ENCODE data around the gene TMEM272. TPM values are rescaled to one million over a fixed set of nuclear protein-coding genes. Genes with fewer than 3 reads are reported as not detected.

Gene TMEM272
- not detected in 2 replicates for total RNA-seq (2012; rRNA removed)
- polyA plus RNA-seq (2012; rRNA removed): not detected in 2 replicates
- polyA plus RNA-seq (2012; cell fraction: cytosol; rRNA removed): not detected in 2 replicates
- polyA plus RNA-seq (2012; cell fraction: nucleus; rRNA removed; ENCODE audit: low replicate concordance): not detected in 2 replicates
- not detected for Bru-seq, nascent RNA
- percentile 17 among the genes with signal in this experiment for BruChase-seq, experiment 1, labeled RNA remaining after a 6-hour chase
- not detected for BruChase-seq, experiment 2, labeled RNA remaining after a 2-hour chase
- long read RNA-seq: 0 reads

DNA sequence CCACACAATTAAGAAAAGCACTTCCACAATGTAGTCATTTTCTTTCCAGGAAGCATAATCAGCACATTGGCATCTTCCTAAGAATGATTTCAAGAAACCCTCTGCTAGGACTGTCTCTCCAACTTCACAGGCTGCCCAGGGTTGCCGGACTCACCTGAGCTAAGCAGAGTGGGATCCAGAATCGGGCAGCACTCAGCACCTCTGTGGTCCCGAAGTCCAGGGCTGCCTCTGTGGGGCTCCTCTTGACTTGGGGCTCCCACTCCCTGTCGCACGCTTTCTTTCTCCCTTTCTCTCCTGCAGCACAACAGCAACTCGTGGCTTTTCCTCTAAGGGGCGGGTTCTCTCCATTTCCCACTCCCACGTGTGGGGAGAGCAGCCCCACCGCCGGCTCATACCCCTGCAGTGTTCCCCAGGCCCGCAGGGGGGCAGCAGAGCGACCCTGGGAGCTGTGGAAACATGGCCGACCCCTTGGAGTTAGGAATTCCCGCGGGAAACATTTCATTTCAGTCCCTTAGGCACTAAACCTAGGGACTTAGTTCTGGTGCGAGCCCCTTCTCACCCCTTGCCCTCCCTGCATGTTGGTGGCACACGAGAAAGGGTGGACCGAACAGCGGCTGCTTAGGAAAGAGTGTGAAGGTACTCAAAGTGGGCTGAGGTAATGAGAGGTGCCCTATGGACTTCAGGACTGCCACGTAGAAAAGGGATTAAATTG, at the start of gene TMEM272:
Gene TMEM272 (minus strand): TSS at position 316 of the 712 bp plus-strand sequence. CDS start 6,647 bp downstream, outside the sequence.
- H2BK120ac ChIP-seq (ENCODE audit: low read depth, low read length): no peak within 1 kb of the TSS
- CTCF ChIA-PET: no interaction called here
- no peak within 1 kb of the TSS for H3K9ac ChIP-seq (ENCODE audit: low read depth, low read length)
- no peak within 1 kb of the TSS for H3K18ac ChIP-seq (ENCODE audit: low read depth, low read length)
- H3K36me3 ChIP-seq (ENCODE audit: control insufficient read depth, insufficient read depth, low read length): no peaks in the 10 kb centered on the region
- peak within 1 kb of the TSS; percentile 4; the same call in 1 of the 2 replicates for H4K91ac ChIP-seq (ENCODE audit: insufficient read depth, low read depth, low read length)
- H2BK15ac ChIP-seq (ENCODE audit: low read depth, low read length): peak within 1 kb of the TSS; percentile 78; the same call in 1 of the 3 replicates
- H3K4me3 ChIP-seq (ENCODE audit: insufficient read depth, low read depth, low read length): no peak within 1 kb of the TSS
- no peak within 1 kb of the TSS for H2BK5ac ChIP-seq (ENCODE audit: low read depth, low read length, poor library complexity, severe bottlenecking)
- H3K23ac ChIP-seq (ENCODE audit: low read depth, low read length): no peak within 1 kb of the TSS
- no peak within 1 kb of the TSS for H3K14ac ChIP-seq (replicated peaks; ENCODE audit: low read depth, low read length)
- no peak within 1 kb of the TSS for H2BK20ac ChIP-seq (ENCODE audit: low read depth, low read length)
- H4K20me1 ChIP-seq (ENCODE audit: insufficient read depth, low read length): no peaks in the 10 kb centered on the region
- no TSS peak for BruUV-seq (replicated peaks)
- in situ Hi-C loops (cut with MboI; ENCODE audit: low sequenced_read_pairs) (no loop called here), intact Hi-C loops (cut with micrococcal nuclease) (loop anchor here (1.0 kb wide), 1 partner anchor 282 kb away; no protein-coding TSS in a partner anchor), dilution Hi-C loops (cut with HindIII; ENCODE audit: low sequenced_read_pairs, unreplicated experiment) (no loop called here)
- H3K4me1 ChIP-seq (ENCODE audit: control insufficient read depth, insufficient read depth, low read length): peaks cover 2% of the 10 kb centered on the region
- H3K4ac ChIP-seq (ENCODE audit: low read depth, low read length): peak within 1 kb of the TSS; percentile 58; the same call in 1 of the 2 replicates
- H4K5ac ChIP-seq (ENCODE audit: low read depth, low read length): no peak within 1 kb of the TSS
- H3K56ac ChIP-seq (ENCODE audit: extremely low read depth, insufficient read depth, low read length): no peak within 1 kb of the TSS
- peak within 1 kb of the TSS; percentile 5 for H2AK9ac ChIP-seq (replicated peaks; ENCODE audit: low read depth, low read length, poor library complexity)
- H3K4me2 ChIP-seq (ENCODE audit: low read depth, low read length): peak within 1 kb of the TSS; percentile 62
- ATAC-seq (ENCODE audit: low read depth): peak; percentile 95
- no peak within 1 kb of the TSS for H2AK5ac ChIP-seq (ENCODE audit: low read depth, low read length)
- peak within 1 kb of the TSS; percentile 90 for H2AFZ ChIP-seq (replicated peaks; ENCODE audit: low read length, poor library complexity)
- POLR2A ChIA-PET (ENCODE audit: unreplicated experiment): no interaction called here
- 78% methylated on average over 5 of the region's 20 CpGs; no CpG with 5 or more reads in 1 of the 2 experiments for WGBS, 2 experiments (ENCODE audit: extremely low coverage in 2 of 2, insufficient read length in 1 of 2)
- peak within 1 kb of the TSS in 1 of 2 experiments; percentile 79; a peak in 3 of 4 replicates for H4K8ac ChIP-seq (ENCODE audit: low read depth in 2 of 2, low read length in 2 of 2)
- TF ChIP-seq RAD21 (IDR thresholded peaks at IDR 0.05; ENCODE audit: low read length) (peak; percentile 44), CTCF (conservative IDR thresholded peaks at IDR 0.05; ENCODE audit: low read depth, low read length) (peak; percentile 65), SMC3 (IDR thresholded peaks at IDR 0.05; ENCODE audit: low read depth, low read length) (peak; percentile 37; the same call in 1 of the 2 replicates), FOS (IDR thresholded peaks at IDR 0.05; ENCODE audit: low read depth, low read length) (no peak), CHD1 (IDR thresholded peaks at IDR 0.05; ENCODE audit: low read depth, low read length) (no peak)
- no peak within 1 kb of the TSS for H3K27ac ChIP-seq (ENCODE audit: insufficient read depth, low read length)
- H3K27me3 ChIP-seq (ENCODE audit: control insufficient read depth, insufficient read depth, low read length): peaks cover 28% of the 10 kb centered on the region
- no peaks in the 10 kb centered on the region for H3K9me3 ChIP-seq (ENCODE audit: control insufficient read depth, insufficient read depth, low read length)
- peaks cover 4% of the 10 kb centered on the region; the same call in 1 of the 2 replicates for H3K9me1 ChIP-seq (ENCODE audit: insufficient read depth, low read length)
- peak; percentile 11 for DNase-seq
- H3K79me1 ChIP-seq (ENCODE audit: low read depth in 1 of 2, low read length in 2 of 2): no peaks in the 10 kb centered on the region
